ENCODE data around the gene CUEDC1.
"Not testable (repeated sequence)": the region's sequence is repeated elsewhere in the genome, so short reads cannot be mapped to it uniquely, and the experiment has no call there.

CUEDC1 gene

GRCh38 chr17:57939797-57940196 is 15.4 kb downstream of the CUEDC1 start:
- no peak for DNase-seq (ENCODE audit: low read depth)

DNA sequence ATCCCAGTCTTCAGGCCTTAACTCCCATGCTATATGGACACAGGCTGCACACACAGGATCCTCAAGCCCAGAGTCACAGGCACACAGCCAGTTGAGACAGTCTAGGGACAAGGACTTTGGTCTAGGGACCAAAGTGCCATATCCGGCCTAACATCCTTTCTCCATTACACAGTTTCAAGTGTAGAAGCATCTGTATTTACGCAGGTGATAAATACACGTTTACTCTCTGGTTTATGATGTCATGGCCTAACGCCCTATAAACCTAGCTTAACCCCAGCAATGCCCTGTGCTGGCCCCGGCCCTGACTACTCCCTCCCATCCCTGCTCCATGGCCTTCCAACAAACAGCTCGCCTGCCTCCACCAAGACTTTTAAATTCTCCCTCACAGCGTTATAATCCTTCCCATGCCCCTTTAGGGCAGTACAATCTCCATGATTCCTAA is 17.1 kb downstream of the CUEDC1 start:
- no peak for DNase-seq (ENCODE audit: low read depth)

DNA sequence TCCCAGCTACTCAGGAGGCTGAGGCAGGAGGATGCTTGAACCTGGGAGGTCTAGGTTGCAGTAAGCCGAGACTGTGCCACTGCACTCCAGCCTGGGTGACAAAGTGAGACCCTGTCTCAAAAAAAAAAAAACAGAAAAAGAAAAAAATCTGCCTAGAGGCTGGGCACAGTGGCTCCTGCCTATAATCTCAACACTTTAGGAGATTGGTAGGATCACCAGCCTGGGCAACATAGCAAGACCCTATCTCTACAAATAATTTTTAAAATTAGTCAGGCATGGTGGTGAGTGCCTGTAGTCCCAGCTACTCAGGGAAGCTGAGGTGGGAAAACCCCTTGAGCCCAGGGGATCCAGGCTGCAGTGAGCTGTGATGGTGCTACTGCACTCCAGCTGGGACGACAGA is 17.7 kb downstream of the CUEDC1 start:
- DNase-seq (ENCODE audit: low read depth) = no peak

GRCh38 chr17:57935833-57936807 is 19.1 kb downstream of the CUEDC1 start:
- no peak for DNase-seq (ENCODE audit: low read depth)

DNA sequence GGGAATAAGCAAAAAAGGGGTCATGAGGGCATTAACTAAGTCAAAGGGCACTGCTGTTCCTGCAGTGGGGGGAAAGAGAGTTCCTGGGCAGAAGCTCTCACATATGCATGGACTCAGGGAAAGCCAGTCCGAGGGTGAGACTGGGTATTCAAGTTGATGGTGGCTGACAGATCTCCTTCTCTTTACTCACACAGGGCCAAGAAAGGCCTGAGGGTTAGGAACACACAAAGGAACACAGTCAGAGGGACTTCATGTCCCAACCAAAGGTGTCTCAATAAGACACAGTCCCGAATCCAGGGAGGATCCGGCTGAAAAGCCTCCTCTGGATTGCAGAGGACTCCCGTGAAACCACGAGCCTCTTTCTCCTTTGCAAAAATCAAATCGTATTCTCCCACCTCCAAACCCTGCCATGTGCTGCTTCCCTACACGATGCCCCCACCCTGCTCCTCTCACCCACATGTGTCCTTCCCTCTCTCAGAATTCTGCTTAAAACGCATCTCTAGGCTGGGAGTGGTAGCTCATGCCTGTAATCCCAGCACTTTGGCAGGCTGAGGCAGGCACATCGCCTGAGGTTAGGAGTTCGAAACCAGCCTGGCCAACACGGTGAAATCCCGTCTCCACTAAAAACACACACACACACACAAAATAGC is 23.6 kb downstream of the CUEDC1 start:
- DNase-seq (ENCODE audit: low read depth) = no peak

DNA sequence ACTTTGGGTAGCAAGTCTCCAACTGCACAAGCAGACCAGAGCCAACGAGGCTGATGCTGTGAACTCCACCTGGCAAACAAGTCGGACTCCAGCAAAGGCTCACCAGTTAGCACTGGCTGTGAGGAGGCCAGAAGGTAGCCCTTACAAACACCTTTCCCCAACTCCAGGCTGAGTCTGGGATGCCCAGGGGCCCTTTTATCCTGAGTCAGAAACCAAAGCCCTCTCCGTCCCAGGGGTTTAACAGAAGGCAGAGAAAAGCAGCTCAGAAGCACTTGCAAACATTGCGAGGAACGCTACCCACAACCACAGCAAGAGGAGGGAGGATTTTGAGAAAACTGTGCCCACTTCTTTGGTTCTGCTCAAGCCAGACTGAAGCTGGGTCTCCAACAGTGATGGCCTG is 25.0 kb downstream of the CUEDC1 start:
- no peak for DNase-seq (ENCODE audit: low read depth)

DNA sequence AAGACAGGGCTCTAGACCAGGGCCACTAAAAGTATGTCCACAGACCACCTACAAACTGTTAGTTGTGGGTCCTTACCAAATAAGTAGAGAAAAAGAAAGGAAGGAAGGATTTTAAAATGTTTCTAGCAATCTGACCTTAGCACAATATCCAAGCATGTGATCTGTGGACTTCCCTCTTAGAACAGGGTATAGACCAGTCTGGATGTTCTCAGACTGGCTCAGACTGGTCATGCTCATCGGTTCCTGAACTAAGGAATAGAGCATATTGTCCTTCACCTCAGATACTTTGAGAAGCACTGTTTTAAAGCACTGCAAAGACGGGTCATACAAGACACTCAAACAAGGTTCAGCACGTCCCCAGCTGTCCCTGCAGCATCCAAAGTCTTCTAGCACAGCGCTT is 25.8 kb downstream of the CUEDC1 start:
- no peak for DNase-seq (ENCODE audit: low read depth)

- no peak for DNase-seq (ENCODE audit: low read depth)
These were observed 26.3 kb downstream of the CUEDC1 start for GRCh38 chr17:57928928-57929327.

GRCh38 chr17:57927048-57927723 is 28.0 kb downstream of the CUEDC1 start:
- DNase-seq (ENCODE audit: low read depth) = peak; percentile 89

- no peak for DNase-seq (ENCODE audit: low read depth)
These were observed 28.5 kb downstream of the CUEDC1 start for GRCh38 chr17:57926723-57927047.

- DNase-seq (ENCODE audit: low read depth) = no peak
These were observed 29.7 kb downstream of the CUEDC1 start for GRCh38 chr17:57925361-57925990.

DNA sequence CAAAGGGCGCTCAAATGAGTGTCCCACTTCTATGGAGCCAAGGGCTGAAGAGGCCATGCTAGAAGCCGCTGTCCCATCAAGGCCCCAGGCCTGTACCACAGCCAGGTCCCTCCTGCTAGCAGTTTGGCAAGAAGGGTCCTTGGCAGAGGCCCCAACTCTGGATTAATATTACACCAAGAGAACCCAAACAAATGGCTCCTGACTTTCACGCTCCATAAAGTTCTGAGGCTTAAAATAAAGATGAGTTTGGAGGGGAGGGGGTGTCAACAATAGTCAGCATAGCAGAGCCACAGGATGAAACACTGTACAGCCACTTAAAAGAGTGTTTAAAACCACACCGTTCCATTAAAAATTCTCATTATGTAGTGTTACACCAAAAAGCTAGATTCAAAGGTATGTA is 30.5 kb downstream of the CUEDC1 start:
- DNase-seq (ENCODE audit: low read depth) = no peak

- no peak for DNase-seq (ENCODE audit: low read depth)
These were observed 31.9 kb downstream of the CUEDC1 start for GRCh38 chr17:57923182-57923872.

DNA sequence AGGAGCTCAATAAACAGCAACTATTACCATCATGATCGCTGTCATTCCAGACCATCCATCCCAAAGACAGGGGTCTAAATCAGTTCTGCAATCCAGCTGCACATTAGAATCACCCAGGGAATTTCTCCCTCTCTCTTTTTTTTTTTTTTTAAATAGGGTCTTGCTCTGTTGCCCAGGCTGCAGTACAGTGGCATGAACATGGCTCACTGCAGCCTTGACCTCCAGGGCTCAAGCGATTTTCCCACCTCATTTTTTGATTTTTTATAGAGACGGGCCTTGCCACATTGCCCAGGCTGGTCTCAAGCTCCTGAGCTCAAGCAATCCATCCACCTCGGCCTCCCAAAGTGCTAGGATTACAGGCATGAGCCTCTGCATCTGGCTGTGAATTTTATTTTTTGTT is 32.5 kb downstream of the CUEDC1 start:
- DNase-seq (ENCODE audit: low read depth) = not testable (repeated sequence)

DNA sequence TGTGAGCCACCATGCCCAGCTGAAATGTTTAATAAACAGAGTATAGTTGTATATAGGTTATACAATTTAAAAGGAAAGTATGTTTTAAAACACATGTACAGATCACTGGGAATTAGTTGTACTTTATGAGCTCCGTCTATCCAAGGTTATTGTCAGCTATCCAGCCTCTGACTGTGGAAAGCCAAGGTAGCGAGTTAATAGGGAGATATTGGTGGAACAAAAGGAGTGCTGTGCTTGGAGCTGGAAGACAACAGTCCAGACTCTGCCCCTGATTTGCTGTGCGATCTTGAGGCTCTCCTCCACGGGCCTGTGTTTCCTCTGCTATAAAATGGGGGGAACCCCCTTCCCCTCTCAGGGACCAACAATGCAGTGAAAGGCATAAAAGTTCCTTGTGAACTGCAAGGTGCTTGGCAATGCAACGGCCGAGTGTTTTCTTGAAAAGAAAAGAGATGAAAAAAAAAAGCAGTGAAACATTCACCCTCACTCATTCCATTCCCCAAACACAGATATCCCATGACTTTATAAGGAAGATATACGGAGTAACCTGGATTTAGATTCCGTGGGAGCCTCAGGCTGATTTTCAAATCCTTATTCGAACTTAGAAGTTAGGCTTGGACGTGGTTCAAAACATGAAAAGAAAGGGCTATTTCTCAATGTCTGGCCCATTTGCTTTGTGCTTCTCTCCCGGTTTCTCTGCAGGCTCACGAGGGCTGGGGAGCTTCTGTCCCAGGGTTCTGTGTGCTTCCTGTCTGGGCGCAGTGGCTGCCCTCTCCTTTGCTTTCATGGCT is 34.1 kb downstream of the CUEDC1 start:
- DNase-seq (ENCODE audit: low read depth) = no peak

- no peak for DNase-seq (ENCODE audit: low read depth)
These were observed 35.3 kb downstream of the CUEDC1 start for GRCh38 chr17:57919918-57920317.

DNA sequence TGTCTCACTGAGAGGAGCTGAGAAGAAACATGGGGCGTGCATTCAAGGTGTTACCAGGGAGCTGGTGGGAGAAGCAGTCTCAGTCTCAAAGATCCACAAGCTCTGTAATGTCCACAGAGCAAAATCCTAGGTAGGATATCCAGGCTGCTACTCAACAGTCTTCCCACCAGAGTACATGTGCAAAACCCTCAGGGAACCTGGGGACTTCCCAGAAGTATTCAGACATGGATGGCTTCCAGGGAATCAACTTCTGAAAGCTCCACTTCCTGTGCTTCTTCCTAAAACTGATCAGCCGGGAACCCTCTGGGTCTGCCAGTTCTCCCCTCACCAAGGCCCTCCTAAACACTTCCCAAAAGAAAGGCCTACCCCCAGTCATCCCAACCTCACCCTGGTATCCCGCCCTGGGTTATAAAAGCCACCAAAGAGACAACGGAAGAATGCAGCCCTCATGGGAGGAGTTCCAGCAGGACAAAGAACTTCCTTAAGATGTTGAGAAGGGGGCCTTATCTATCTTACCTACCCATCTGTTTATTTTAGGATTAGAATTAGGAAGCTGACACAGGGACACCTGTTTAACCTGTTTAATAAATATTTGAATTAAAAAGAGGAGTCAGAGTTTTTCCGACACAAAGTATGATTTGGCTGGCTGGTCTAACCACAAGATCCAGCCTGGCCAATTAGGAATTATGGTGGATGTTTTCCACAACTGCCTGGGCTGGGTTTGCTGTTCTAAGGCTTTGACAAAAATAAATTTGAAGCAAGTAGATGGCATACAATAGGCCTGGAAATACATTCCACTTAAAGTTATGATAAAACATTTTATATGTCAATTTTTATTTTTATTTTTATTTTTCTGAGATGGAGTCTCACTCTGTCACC is 37.0 kb downstream of the CUEDC1 start:
- no peak for DNase-seq (ENCODE audit: low read depth)

GRCh38 chr17:57916925-57917858 is 38.0 kb downstream of the CUEDC1 start:
- no peak for DNase-seq (ENCODE audit: low read depth)
